Heart right ventricle (tissue), 16 donors: ENCODE results near the gene GNAI1. TPM values are rescaled to one million over a fixed set of nuclear protein-coding genes. Genes with fewer than 3 reads are reported as not detected.

Source experiments
- ATAC-seq, 8 donors: fragments of 200-7000 bp; cut with Tn5 transposase; one replicate each; pipeline ENCODE4 v1.9.1; 2020; ENCODE audit warnings: mild to moderate bottlenecking in 8 of 8, moderate library complexity in 8 of 8, moderate number of reproducible peaks in 1 of 8
- DNase-seq, 2 donors: peaks; one replicate each; pipeline ENCODE4 v3.0.0-alpha.2; 2020
- H3K27ac ChIP-seq, 10 donors: fragments of 200-600 bp; sonication (generic) in 2 of 10; one replicate each; pipeline versions ENCODE4 v1.5.0 to v1.8.0; 2020 to 2022; ENCODE audit warnings: mild to moderate bottlenecking in 3 of 10
- H3K27me3 ChIP-seq, 7 donors: fragments of 200-600 bp; one replicate each; pipeline ENCODE4 v1.8.0; 2021 to 2022; ENCODE audit warnings: mild to moderate bottlenecking in 2 of 7
- H3K36me3 ChIP-seq, 9 donors: fragments of 200-600 bp; sonication (generic) in 1 of 9; one replicate each; pipeline versions ENCODE4 v1.5.0 to v1.8.0; 2020 to 2022; ENCODE audit warnings: mild to moderate bottlenecking in 2 of 9
- H3K4me1 ChIP-seq, 9 donors: fragments of 200-600 bp; sonication (generic) in 1 of 9; one replicate each; pipeline versions ENCODE4 v1.5.0 to v1.8.0; 2020 to 2022; ENCODE audit warnings: mild to moderate bottlenecking in 4 of 9
- H3K4me3 ChIP-seq, 10 donors: fragments of 200-600 bp; sonication (generic) in 2 of 10; one replicate each; pipeline versions ENCODE4 v1.5.0 to v1.8.0; 2020 to 2022; ENCODE audit warnings: mild to moderate bottlenecking in 7 of 10, moderate library complexity in 2 of 10
- H3K9me3 ChIP-seq, 11 donors: fragments of 200-600 bp in 10 of 11; sonication (generic) in 2 of 11; one replicate each; pipeline versions ENCODE4 v1.5.0 to v1.8.0; 2013 to 2022; ENCODE audit warnings: mild to moderate bottlenecking in 2 of 11, control low read depth in 1 of 11, moderate library complexity in 1 of 11
- WGBS, 2 donors: extraction: QIAGEN DNeasy Blood & Tissue Kit; methylation state at CpG; one replicate each; pipeline ENCODE4 v1.1.7; 2013; ENCODE audit warnings: inconsistent platforms in 1 of 2; 5-methylcytosine and 5-hydroxymethylcytosine counted together
- intact Hi-C, 10 donors: fragments of 100-400 bp; cut with DNase I; formaldehyde crosslinking; loops; one replicate each; pipeline versions ENCODE4 v1.11.1 to v1.14.2; 2022
- polyA plus RNA-seq, 2 donors: library from polyadenylated mRNA; stranded (reverse); fragments of 200-250 nt; gene quantifications; one replicate each; pipeline ENCODE4 v1.2.3, GENCODE V29; 2013
- total RNA-seq, 10 donors: library from RNA; stranded (reverse); fragmentation: NEBNext Ultra II Directional in 3 of 10; extraction: Animal tissue kit (Norgen Biotek cat#: 25700) in 3 of 10; gene quantifications; one replicate each; pipeline versions ENCODE4 v1.2.1 to v1.2.4, GENCODE V29; 2021 to 2023
- TF ChIP-seq, protein P1 (sequence below), 9 donors: fragments of 200-600 bp; sonication (generic) in 2 of 9; IDR thresholded peaks; one replicate each; pipeline versions ENCODE4 v1.5.0 to v1.8.0; 2021 to 2022; ENCODE audit warnings: antibody characterized with exemption in 9 of 9, mild to moderate bottlenecking in 5 of 9, moderate library complexity in 1 of 9
- donor health status: Arrhythmogenic right ventricular cardiomyopathy.
- donor health status: ischemic (EF 13 %, LVEDD 7.1; RV severe dilation, severe dysfunction).
- donor health status: healthy with polysubstance abuse.
- donor health status: DM: no; HTN: yes; CAD: no.
- donor health status: DM: no; HTN: no; CAD: no.
- donor health status: ischemic (EF 25% LVEDD 6.9; RV normal size, moderate dysfunction).
- donor health status: ischemic (EF 25% LVEDD 5.7; RV mildly dilated, moderate dysfunction).
- donor health status: healthy.
- donor health status: DM: yes; HTN: yes; CAD: no.
- donor health status: Ischemic cardiomyopathy.
- donor health status: ischemic (EF 35%, LVEDD 5.7; RV mildly dilated, moderate dysfunction).
- donor health status: nonischemic (EF 11% LVEDD 7.7; RV severe dilation, severe dysfunction).
- donor health status: DM: yes; HTN: yes; CAD: no.
- donor health status: PGD.
- donor health status: ischemic (EF 29% LVEDD 5.4; RV normal size, mild dysfunction).
- donor health status: nonischemic (EF 23%, LVEDD 6.1; RV moderate dilation, normal function).

GNAI1 gene
- total and polyA plus RNA-seq, 12 donors: 5.5 to 19.9 (median 12.5) TPM

DNA sequence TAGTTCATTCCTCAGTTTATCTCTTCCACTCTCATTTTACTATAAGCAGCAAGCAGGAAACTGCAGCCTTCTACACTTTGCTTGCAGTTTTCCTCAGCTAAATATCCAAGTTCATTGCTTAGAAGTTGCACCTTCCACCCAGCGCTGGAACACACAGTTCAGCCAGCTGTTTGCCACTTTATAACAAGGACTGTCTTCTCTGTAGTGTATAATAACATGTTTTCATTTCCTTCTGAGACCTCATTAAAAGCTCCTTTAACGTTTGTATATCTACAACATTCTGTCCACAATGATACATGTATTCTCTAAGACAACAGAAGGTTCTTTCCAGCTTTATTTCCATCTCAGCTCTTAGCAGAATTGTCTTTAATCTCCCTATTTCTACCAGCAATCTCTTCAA lies 74.1 kb downstream of the GNAI1 start:
- TF ChIP-seq, protein P1, sequence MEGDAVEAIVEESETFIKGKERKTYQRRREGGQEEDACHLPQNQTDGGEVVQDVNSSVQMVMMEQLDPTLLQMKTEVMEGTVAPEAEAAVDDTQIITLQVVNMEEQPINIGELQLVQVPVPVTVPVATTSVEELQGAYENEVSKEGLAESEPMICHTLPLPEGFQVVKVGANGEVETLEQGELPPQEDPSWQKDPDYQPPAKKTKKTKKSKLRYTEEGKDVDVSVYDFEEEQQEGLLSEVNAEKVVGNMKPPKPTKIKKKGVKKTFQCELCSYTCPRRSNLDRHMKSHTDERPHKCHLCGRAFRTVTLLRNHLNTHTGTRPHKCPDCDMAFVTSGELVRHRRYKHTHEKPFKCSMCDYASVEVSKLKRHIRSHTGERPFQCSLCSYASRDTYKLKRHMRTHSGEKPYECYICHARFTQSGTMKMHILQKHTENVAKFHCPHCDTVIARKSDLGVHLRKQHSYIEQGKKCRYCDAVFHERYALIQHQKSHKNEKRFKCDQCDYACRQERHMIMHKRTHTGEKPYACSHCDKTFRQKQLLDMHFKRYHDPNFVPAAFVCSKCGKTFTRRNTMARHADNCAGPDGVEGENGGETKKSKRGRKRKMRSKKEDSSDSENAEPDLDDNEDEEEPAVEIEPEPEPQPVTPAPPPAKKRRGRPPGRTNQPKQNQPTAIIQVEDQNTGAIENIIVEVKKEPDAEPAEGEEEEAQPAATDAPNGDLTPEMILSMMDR (IDR thresholded peaks at IDR 0.05): no peak
- intact Hi-C loops: loop anchor here in 1 of 10 donors (10.0 kb wide), 1 partner anchor 56 kb away; no protein-coding TSS in a partner anchor
- Histone ChIP-seq H3K4me3 (no peak overlapping the region), H3K36me3 (peaks cover 0 to 58% (median 0%) of the 10 kb centered on the region in 9 donors), H3K27me3 (no peaks in the 10 kb centered on the region), H3K4me1 (peaks cover 0 to 3% (median 0%) of the 10 kb centered on the region in 9 donors), H3K27ac (no peak overlapping the region), H3K9me3 (no peaks in the 10 kb centered on the region)
- DNase-seq (no peak), ATAC-seq (no peak)
- WGBS, 2 donors: 80 to 83% methylated on average over 2 of the region's 2 CpGs

DNA sequence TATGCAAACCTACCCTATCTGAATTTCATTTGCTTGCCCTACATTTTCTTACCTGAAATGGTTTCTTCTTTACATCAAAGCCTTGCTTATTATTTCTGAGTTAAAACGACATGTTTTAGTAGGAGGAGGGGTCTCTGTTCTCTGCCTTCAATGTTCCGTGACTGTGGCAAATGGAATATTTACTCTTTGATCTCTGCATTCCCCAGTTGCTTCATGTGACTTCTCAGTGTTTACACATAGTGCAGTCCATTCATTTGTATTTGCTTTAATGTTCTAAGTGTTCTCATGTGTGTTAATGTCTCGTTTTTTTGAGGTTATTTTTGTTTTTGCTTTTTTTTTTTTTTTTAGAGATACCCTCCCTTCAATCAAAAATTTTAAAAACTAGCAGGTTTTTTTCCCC lies 75.8 kb downstream of the GNAI1 start:
- 78 to 81% methylated on average over 3 of the region's 3 CpGs for WGBS, 2 donors
- DNase-seq: no peak
- Histone ChIP-seq H3K4me3 (no peak overlapping the region), H3K36me3 (peaks cover 0 to 58% (median 0%) of the 10 kb centered on the region in 9 donors), H3K9me3 (no peaks in the 10 kb centered on the region), H3K4me1 (peaks cover 0 to 3% (median 0%) of the 10 kb centered on the region in 9 donors), H3K27ac (no peak overlapping the region), H3K27me3 (no peaks in the 10 kb centered on the region)
- intact Hi-C loops: no loop called here
- no peak for ATAC-seq
- TF ChIP-seq, protein P1 (IDR thresholded peaks at IDR 0.05): no peak

DNA sequence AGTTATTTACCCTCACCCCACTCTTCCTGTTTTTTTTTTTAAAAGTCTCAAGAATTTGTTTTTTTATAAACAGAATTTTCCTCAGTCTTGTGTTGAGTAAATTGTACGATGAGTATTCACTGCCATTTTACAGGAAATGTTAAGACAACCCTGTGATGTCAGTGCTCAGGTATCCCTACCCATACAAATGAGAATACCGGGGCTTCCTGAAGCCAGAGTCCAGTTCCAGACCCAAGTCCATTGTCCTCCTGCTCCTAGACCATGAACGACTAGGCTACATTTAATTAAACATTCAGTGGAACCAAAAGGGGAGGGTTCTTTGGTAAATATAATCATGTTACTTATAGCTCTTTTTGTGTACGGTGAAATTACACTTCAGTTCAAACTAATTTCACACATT lies 79.2 kb downstream of the GNAI1 start:
- TF ChIP-seq, protein P1 (IDR thresholded peaks at IDR 0.05): no peak
- Histone ChIP-seq H3K9me3 (no peaks in the 10 kb centered on the region), H3K27me3 (no peaks in the 10 kb centered on the region), H3K4me1 (no peaks in the 10 kb centered on the region), H3K4me3 (no peak overlapping the region), H3K36me3 (peaks cover 0 to 63% (median 0%) of the 10 kb centered on the region in 9 donors), H3K27ac (no peak overlapping the region)
- DNase-seq (no peak), ATAC-seq (no peak)
- intact Hi-C loops: no loop called here
- 78 to 83% methylated on average over 4 of the region's 4 CpGs for WGBS, 2 donors

DNA sequence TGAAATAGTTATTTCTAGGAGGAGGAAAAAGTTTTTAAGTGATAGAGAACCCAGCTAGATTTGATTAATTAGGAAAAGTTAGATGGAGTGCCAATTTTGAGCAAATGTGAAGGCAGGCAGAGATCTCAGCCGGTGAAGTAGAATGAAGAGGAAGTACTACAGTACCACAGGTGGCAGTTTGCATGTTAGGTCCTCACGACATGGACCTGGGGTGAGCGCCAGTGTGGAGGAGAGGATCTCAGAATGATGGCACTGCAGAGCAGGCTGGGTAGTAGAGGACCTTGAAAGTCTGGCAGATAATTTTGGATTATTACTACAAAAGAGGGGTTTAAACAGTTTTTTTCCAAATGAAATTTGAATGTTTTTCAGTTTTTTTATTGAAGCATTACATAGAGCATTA lies 81.1 kb downstream of the GNAI1 start:
- Histone ChIP-seq H3K27me3 (no peaks in the 10 kb centered on the region), H3K9me3 (no peaks in the 10 kb centered on the region), H3K36me3 (peaks cover 0 to 71% (median 0%) of the 10 kb centered on the region in 9 donors), H3K4me1 (no peaks in the 10 kb centered on the region), H3K27ac (no peak overlapping the region), H3K4me3 (no peak overlapping the region)
- intact Hi-C loops: no loop called here
- ATAC-seq (no peak), DNase-seq (no peak)
- TF ChIP-seq, protein P1 (IDR thresholded peaks at IDR 0.05): no peak
- 93 to 97% methylated on average over 3 of the region's 3 CpGs for WGBS, 2 donors
